HG03354 (cell line): ENCODE measurements around the gene BRAT1.

Source experiments
- ATAC-seq: cut with Tn5 transposase; IDR thresholded peaks from one replicate; pipeline ENCODE4 v1.9.1; 2021; ENCODE audit warnings: mild to moderate bottlenecking; ENCODE audit not compliant: unreplicated experiment, poor library complexity, severe bottlenecking

The BRAT1 gene

DNA sequence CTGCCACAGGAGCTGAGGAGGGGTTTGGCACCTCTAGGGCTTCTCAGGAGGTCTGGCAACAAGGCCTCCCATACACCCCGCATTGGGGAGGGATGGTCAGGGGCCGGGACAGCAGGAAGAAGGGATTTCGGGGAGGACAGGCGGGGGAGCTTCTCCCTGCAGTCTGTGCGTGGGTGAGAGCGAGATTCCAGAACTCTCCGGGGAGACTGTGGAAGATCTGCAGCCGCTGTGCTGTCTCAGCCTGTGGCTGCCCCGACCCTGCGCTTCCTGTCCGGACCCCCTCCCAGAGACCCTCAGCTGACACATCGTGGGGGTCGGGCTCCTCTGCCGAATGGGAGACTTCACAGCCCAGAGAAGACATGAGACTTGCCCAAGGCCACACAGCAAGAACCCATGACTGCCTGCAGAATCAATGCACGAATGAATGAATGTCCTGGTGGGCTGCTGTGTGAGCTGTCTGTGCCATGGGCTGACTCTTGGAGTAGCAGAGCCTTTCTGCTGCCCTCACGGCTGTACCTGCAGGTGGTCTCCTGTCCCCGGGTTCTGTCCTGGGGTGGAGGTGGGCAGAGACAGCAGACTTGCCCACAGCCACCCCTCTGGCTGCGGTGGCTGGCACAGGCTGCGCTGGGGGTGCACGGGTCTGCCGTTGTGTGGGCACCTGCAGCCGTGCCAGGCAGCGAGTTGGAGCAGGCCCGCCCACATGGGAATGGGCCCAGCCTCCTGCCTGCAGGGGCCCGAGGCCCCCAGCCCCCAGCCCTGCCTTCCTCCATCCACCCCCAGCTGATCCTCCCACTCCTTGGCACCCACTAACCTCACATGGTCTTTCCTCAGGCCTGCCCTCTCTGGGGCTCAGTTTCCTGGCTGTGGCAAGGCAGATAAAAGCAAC lies 52.0 kb downstream of the BRAT1 start:
- no peak for ATAC-seq

GRCh38 chr7:2502647-2502966 lies 52.7 kb downstream of the BRAT1 start:
- ATAC-seq: no peak

- no peak for ATAC-seq
Observed at GRCh38 chr7:2501947-2502646, 53.2 kb downstream of the BRAT1 start.

GRCh38 chr7:2500701-2501100 lies 54.6 kb downstream of the BRAT1 start:
- ATAC-seq: no peak

- no peak for ATAC-seq
Observed at GRCh38 chr7:2499719-2500430, 55.4 kb downstream of the BRAT1 start.

DNA sequence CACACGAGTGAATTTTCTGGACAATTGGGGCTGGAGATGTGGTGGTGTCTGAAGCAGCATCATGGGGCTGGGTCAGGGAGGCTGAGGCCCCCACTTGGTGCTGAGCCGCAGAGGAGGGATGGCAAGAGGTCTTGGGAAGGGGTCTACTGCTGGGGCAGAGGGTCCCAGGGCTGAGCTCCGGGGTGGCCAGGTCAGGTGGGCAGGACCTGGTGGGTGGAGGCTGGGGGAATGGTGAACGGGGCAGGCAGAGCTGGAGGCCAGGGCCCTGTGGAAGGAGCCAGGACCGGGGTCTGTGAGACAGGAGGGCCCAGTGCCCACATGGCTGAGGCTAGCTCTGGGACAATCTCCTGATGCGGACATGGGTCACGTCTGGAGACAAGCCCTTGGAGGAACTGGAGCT lies 56.1 kb downstream of the BRAT1 start:
- ATAC-seq: no peak

- ATAC-seq: no peak
Observed at GRCh38 chr7:2498708-2499107, 56.6 kb downstream of the BRAT1 start.

DNA sequence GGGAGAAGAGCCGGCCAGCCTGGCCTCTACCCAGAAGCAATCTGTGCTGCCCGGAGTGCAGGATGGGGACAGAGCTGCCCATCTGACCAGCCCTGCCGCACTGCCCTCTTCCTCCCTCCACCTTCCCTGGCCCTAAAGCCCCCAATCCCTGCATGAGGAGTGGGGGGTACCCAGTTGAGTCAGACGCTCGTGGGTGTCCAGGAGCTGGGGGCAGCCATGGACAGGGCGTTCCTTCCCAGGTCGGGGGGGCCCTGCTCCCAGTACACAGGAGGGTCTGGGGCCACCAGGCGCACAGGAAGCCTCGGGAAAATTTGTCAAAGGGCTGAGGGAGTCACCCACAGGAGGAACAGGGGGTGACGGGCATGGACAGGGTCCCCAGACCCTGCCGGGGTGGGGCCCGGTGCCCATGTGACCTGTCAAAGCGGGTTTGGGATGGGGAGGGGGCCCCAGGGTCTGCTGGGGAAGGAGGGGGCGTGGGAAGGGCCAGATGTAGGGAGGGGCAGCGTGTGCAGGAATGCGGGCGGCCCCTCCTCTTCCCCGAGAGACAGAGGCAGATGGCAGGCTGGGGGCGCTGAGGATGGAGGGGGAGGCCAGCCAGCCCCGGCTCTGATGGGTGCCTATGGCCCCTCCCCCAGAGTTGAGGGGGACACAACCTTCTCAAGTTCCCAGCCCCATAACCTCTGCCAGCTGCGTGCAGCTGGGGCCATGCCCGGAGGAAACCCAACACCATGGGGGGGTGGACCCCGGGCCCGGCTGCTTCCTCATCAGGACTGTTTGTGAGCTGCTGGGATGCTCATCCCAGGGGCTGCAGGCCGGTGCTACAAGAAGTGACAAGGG lies 57.6 kb downstream of the BRAT1 start:
- no peak for ATAC-seq

- ATAC-seq: no peak
Observed at GRCh38 chr7:2497065-2497464, 58.3 kb downstream of the BRAT1 start.

DNA sequence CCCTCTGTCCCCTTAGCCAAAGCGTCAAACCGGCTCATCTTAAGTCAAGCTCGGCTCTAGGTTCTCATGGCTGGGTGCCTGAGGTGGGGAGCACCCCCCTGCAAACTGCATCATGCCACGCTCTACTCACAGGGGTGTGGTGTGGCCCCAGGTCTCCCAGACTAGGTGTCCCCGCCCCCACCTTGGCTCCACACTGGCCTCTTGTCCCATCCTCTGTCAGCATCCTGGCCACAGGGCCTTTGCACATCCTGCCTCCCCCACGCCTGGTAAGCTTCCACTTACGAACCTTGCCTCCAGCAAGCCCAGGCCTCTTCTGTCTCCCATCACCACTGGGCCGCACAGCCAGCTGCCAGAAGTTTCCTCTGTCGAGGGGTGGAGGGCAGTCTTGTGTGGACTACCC lies 58.9 kb downstream of the BRAT1 start:
- no peak for ATAC-seq

DNA sequence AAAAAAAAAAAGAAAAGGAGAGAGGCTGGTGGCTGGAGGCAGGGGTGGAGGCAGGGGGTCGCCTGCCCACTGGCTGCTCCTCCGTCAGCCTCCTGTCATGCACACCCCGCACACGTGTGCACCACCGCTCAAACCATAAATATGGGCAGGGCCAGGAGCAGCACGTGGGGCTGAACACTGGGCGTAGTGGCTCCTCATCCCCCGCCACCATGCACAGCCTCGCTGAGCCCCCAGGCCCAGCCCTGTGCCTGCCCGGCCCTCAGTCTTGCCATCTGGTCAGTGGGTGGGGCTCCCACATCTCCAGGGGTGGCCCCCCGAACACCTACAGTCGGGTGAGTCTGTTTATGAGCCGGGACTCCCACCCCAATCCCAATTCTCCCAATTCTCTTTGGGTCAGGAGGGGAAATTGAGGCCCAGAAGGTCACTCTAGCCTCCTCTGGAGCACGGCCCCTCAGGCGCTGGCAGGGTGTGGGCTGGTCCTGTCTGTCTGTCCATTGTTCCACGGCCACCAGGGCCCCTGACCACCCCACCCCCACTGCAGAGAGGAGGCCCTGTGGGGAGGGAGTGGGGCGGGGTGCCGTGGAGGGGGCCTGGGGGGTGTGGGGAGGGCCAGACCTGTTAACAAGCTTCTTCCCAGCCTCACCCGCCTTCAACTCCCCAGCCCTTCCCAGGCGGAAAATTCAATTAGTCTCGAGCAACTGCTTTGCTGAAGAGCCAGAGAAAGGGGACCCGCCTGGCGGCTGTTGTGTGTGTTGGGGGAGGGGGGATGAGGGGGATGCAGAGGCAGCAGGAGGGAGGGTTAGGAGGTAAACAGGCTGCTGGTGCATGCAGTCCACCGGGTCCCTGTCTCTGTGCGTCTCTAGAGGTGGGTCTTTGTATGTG lies 59.7 kb downstream of the BRAT1 start:
- ATAC-seq: no peak

- no peak for ATAC-seq
Observed at GRCh38 chr7:2494191-2495130, 60.9 kb downstream of the BRAT1 start.

GRCh38 chr7:2493205-2494164 lies 61.8 kb downstream of the BRAT1 start:
- ATAC-seq: no peak

DNA sequence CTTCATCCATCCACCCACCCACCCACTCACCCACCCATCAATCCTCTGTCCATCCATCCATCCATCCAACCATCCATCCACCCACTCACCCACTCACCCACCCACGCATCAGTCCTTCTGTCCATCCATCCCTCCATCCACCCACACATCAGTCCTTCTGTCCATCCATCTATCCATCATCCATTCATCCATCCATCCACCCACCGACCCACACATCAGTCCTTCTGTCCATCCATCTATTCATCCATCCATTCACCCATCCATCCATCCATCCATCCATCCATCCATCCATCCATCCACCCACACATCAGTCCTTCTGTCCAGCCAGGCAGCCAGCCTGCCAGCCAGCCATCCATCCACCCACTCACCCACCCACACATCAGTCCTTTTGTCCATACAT lies 63.3 kb downstream of the BRAT1 start:
- ATAC-seq: no peak

- ATAC-seq: no peak
Observed at GRCh38 chr7:2490181-2490651, 65.1 kb downstream of the BRAT1 start.

DNA sequence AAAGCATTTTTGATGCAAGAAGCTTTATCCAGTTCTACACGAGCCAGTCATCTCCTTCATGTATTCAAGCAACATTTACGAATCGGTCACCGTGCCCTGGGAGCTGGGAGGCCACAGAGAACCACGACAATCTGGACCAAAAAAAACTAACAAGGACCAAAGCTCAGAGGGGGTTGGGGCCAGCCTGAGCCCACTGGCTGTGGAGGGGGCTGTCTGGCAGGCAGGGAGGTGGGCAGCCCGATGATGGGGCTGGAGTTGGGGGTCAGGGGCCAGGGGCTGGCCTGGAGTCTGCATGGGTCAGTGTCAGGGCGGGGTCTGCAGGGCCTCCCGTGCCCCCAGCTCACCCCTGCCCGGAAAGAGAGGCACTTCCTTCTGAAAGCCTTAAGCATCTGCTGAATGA lies 66.6 kb downstream of the BRAT1 start:
- no peak for ATAC-seq

DNA sequence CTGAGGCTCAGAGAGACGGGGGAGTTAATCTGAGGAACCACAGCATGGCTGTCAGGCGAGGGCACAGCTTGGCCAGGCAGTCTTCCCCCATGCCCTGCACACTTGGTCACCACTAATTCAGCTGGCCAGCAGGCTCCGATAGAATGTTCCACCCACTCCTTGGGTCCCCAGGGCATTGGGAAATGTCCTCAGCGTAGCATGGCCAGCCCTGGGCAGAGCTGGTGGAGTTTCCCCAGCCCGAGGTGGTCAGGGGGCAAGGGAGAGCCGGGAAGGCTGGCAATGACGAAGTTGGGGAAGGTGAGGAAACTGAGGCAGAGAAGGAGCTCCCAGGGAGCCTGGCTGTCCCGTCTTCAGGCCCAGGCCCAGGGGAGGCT lies 67.1 kb downstream of the BRAT1 start:
- ATAC-seq: no peak
